NCI-H2081 treated with DMSO at 0.1 percent for 48 hours (cell line): ENCODE data around the gene SCN1B.
"Not testable (repeated sequence)": the region's sequence is repeated elsewhere in the genome, so short reads cannot be mapped to it uniquely, and the experiment has no call there.

Experiments used
- DNase-seq: peaks from one replicate; lab custom pipeline; 2025; lab: John Stamatoyannopoulos, UW

Gene SCN1B

GRCh38 chr19:35037716-35038622, 7.7 kb downstream of the SCN1B start:
- no peak for DNase-seq

GRCh38 chr19:35038623-35039512, 8.6 kb downstream of the SCN1B start:
- no peak for DNase-seq

GRCh38 chr19:35039881-35040825, 9.9 kb downstream of the SCN1B start:
- no peak for DNase-seq

DNA sequence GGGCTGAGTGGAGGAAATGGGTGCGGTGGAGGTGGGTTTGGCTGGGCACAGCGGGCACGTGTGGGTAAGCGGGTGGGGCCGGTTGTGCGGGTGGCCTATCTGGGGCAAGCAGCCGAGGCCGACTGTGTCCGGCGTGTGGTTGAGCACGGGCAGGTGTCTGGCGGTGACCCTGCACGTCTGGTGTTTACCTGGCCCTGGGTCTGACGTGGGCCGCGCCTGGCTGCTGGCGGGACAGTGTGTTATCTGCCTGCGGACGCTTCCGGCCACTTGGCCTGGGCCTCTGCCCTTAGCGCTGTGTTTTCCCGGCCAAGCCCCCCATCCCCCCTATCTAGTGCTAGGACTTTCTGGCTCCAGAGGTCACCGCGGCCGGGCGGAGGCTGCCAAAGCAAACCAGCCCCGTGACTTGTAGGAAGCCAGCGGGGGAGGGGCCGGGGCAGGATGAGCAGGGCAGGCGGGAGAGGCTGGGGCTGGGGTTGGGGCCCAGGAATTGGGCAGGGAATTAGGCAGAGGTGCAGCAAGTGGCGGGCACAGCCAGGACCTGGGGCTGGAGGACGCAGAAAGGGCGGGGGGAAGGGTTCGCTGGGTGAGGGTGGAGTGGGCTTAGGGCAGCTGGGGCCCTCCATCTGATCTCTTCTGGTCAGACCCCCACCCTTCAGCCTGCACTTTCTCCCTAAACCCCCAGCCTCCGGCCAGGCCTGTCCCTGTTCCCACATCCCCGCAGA, 10.7 kb downstream of the SCN1B start:
- DNase-seq = no peak

- no peak for DNase-seq
Observed at GRCh38 chr19:35041548-35042055, 11.3 kb downstream of the SCN1B start, which contains the start of gene HPN. Gene HPN (plus strand): TSS chr19:35041721. CDS start chr19:35042507, 786 bp downstream.

- DNase-seq = no peak
Observed at GRCh38 chr19:35042056-35042730, 11.9 kb downstream of the SCN1B start.

- no peak for DNase-seq
Observed at GRCh38 chr19:35042954-35043604, 12.8 kb downstream of the SCN1B start.

GRCh38 chr19:35043906-35044305, 13.6 kb downstream of the SCN1B start:
- DNase-seq = no peak

- DNase-seq = no peak
Observed at GRCh38 chr19:35044317-35045117, 14.2 kb downstream of the SCN1B start.

DNA sequence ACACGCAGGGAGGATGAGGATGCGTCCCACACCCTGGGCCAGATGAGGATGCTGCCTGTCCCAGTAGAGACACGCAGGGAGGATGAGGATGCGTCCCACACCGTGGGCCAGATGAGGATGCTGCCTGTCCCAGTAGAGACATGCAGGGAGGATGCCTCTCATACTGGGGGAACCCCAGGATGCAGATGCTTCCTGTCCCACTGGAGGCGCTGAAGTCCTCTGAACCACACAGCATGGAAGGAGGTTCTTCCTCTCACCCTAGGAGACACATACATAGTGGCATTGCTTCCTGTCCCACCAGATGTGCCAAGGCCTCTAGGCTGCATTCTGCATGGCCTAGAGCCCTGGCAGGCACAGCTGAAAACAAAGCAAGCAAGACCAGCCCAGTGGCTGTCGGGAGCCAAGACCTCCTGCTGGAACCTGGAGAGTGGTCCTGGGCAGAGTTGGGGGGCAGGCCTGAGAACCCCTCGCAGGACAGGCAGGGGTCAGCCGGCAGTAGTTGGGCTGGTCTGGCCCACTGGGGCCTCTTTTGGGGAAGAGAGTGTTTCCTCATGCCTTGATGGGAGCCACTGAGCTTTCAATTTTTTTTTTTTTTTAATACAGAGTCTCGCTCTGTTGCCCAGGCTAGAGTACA, 15.5 kb downstream of the SCN1B start:
- no peak for DNase-seq

GRCh38 chr19:35046461-35046860, 16.2 kb downstream of the SCN1B start:
- DNase-seq = no peak

DNA sequence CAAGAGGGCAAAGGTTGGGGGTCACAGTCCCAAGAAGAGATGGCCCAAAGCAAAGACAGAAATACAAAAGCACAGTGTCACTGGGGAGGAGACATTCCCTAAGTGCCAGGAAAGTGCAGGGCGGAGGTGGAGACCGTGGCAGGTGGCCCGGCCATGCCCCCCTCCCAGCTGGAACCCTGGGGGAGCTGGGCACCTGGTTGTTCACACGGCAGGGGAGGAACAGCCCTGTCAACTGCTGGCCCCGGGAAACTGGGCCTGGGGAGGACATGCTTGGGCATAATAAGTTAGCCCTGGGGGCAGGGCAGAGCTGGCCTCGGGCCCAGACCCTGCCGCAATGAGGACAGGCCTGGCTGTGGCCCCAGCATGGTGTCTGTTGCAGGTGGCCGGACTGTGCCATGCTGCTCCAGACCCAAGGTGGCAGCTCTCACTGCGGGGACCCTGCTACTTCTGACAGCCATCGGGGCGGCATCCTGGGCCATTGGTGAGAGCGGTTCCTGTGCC, 18.7 kb downstream of the SCN1B start:
- DNase-seq = no peak

DNA sequence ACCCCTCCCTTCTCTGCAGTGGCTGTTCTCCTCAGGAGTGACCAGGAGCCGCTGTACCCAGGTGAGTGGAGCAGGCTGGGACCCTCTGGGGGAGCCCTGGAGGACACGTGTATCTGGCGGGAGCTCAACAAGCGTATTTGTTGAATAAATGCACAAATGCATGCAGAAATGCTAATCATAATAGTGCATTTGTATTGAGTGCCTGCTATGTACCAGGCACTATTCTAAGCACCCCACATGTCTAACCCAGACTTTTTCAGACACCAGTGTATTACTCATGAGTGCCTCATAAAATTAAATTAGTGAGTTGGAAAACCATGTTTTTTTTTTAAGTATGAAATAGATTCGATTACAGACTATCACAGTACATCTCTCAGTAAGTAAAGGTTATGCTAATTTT, 19.2 kb downstream of the SCN1B start:
- DNase-seq = no peak

GRCh38 chr19:35050662-35051061, 20.4 kb downstream of the SCN1B start:
- DNase-seq = not testable (repeated sequence)

GRCh38 chr19:35051268-35051667, 21.0 kb downstream of the SCN1B start:
- not testable (repeated sequence) for DNase-seq

GRCh38 chr19:35051796-35052195, 21.5 kb downstream of the SCN1B start:
- DNase-seq = no peak

- no peak for DNase-seq
Observed at GRCh38 chr19:35052599-35053190, 22.4 kb downstream of the SCN1B start.
